Activated CD4-positive, alpha-beta T cell treated with anti-CD3 and anti-CD28 coated beads for 4 hours (primary cell): ENCODE measurements around the gene MUC5AC.
"Not testable (repeated sequence)": the region's sequence is repeated elsewhere in the genome, so short reads cannot be mapped to it uniquely, and the experiment has no call there.

Experiments
- DNase-seq, 2 donors: peaks; one replicate each; pipeline ENCODE4 v3.0.0-alpha.2; 2020

MUC5AC gene

GRCh38 chr11:1157645-1158591 is at the start of gene MUC5AC:
TSS of gene MUC5AC (plus strand) at chr11:1157953. CDS start at chr11:1158000, 47 bp downstream.
- DNase-seq = no peak

GRCh38 chr11:1108246-1108900 is 49.4 kb upstream of the MUC5AC start:
- DNase-seq = no peak

- no peak for DNase-seq
Measured at GRCh38 chr11:1109101-1109917, 48.4 kb upstream of the MUC5AC start.

- no peak for DNase-seq
Measured at GRCh38 chr11:1109918-1110705, 47.6 kb upstream of the MUC5AC start.

GRCh38 chr11:1111545-1112212 is 46.1 kb upstream of the MUC5AC start:
- no peak for DNase-seq

- no peak for DNase-seq
Measured at GRCh38 chr11:1112351-1113191, 45.2 kb upstream of the MUC5AC start.

- DNase-seq = no peak
Measured at GRCh38 chr11:1113405-1114201, 44.1 kb upstream of the MUC5AC start.

- DNase-seq = not testable (repeated sequence)
Measured at GRCh38 chr11:1115292-1115691, 42.5 kb upstream of the MUC5AC start.

GRCh38 chr11:1116104-1116503 is 41.6 kb upstream of the MUC5AC start:
- no peak for DNase-seq

- DNase-seq = no peak
Measured at GRCh38 chr11:1116666-1117390, 40.9 kb upstream of the MUC5AC start.

GRCh38 chr11:1117992-1118391 is 39.8 kb upstream of the MUC5AC start:
- DNase-seq = no peak

GRCh38 chr11:1118755-1119603 is 38.8 kb upstream of the MUC5AC start:
- DNase-seq = no peak

GRCh38 chr11:1119604-1120146 is 38.1 kb upstream of the MUC5AC start:
- no peak for DNase-seq

GRCh38 chr11:1120532-1121330 is 37.0 kb upstream of the MUC5AC start:
- DNase-seq = no peak

- DNase-seq = no peak
Measured at GRCh38 chr11:1121331-1121812, 36.4 kb upstream of the MUC5AC start.

GRCh38 chr11:1121813-1122663 is 35.7 kb upstream of the MUC5AC start:
- no peak for DNase-seq
